GM12872 (cell line): ENCODE data around the gene CIPC.

Experiments used
- TF ChIP-seq, protein P1 (sequence below): IDR thresholded peaks from 3 replicates; pipeline ENCODE4 v1.5.1; 2011; ENCODE audit warnings: low read depth, mild to moderate bottlenecking, low read length, moderate library complexity; ENCODE audit not compliant: insufficient read depth

Gene CIPC

DNA sequence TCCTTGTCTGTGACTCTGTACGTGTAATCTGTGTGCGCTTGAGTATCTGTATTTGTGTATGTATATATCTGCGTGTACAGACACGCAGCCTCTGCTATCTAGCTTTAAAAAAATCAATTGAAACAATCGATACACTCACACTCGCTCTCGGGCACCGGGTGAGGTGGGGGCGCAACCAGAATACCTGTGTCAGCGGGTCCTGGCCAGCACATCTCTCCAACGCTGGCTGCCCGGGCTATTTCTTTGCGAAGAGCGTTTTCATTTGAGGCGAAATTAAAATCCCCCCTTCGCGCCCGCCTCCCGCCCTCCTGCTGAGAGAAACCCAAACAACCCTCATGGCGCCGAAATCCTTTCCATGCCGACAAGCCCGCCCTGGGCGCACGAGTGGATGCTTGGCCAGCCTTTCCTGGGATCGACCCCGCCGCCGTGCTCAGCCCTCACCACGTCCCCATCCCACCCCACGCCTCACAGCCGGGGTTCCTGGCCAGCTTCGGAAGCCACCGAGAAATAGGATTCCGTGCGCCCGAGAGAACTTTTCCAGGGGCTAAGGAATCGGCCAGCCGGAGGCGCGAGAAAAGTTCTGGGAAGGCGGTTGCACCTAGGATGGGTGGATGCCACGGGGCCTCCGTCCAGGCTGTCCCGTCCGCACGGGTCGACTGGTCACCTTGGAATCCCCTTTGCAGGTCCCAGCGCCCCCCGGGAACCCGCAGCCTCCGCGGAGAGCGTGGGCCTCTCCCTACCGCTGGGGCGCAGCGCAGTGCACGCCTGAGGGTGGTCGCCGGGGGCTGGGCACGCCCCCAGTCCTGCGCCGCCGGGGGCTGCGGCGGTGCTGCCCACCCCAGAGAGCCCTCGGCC lies 42.5 kb downstream of the CIPC start:
- TF ChIP-seq, protein P1, sequence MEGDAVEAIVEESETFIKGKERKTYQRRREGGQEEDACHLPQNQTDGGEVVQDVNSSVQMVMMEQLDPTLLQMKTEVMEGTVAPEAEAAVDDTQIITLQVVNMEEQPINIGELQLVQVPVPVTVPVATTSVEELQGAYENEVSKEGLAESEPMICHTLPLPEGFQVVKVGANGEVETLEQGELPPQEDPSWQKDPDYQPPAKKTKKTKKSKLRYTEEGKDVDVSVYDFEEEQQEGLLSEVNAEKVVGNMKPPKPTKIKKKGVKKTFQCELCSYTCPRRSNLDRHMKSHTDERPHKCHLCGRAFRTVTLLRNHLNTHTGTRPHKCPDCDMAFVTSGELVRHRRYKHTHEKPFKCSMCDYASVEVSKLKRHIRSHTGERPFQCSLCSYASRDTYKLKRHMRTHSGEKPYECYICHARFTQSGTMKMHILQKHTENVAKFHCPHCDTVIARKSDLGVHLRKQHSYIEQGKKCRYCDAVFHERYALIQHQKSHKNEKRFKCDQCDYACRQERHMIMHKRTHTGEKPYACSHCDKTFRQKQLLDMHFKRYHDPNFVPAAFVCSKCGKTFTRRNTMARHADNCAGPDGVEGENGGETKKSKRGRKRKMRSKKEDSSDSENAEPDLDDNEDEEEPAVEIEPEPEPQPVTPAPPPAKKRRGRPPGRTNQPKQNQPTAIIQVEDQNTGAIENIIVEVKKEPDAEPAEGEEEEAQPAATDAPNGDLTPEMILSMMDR = no peak

DNA sequence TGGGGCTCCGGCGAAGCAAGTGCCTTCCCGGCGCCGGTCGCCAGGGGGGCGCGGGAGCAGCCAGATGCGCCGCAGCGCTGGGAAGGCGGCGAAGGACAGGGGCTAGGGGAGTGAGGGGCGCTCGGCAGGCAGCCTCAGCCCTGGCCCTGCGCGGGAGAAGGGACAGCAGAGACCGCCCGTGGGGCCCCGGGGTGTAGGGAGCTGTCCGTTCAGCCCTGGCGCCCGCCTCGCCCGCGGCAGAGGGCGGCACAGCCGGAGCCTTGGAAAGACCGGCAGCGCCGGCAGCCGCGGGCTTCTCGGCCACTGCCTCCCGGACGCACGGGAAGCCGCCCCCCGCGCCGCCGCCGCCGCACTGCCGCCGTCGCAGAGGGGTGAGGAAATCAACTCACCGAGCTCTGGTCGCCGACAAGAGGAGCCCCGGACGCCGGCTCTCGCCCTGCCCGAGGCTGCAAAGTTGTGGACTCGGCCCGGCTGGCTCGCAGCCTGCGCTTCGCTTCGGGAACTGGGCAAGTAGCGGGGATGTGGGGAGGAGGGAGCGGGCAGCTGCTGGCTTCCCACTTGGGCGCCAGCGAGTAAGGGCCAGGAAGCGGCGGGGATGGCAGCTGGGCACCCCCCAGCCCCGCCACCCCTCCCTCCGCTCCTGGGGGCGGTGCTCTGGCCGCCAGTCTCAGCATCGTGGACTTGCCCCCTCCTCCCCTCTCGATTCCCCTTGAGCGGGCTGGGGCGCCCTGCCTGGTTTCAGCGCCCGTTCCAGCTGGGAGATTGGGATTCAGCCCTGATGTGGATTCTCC lies 43.4 kb downstream of the CIPC start, which contains the start of gene ZDHHC22:
Gene ZDHHC22 (minus strand): TSS at position 578 of the 791 bp plus-strand sequence. CDS start 2,053 bp downstream, outside the sequence.
- TF ChIP-seq, protein P1 = peak; percentile 45; the same call in 2 of the 3 replicates

DNA sequence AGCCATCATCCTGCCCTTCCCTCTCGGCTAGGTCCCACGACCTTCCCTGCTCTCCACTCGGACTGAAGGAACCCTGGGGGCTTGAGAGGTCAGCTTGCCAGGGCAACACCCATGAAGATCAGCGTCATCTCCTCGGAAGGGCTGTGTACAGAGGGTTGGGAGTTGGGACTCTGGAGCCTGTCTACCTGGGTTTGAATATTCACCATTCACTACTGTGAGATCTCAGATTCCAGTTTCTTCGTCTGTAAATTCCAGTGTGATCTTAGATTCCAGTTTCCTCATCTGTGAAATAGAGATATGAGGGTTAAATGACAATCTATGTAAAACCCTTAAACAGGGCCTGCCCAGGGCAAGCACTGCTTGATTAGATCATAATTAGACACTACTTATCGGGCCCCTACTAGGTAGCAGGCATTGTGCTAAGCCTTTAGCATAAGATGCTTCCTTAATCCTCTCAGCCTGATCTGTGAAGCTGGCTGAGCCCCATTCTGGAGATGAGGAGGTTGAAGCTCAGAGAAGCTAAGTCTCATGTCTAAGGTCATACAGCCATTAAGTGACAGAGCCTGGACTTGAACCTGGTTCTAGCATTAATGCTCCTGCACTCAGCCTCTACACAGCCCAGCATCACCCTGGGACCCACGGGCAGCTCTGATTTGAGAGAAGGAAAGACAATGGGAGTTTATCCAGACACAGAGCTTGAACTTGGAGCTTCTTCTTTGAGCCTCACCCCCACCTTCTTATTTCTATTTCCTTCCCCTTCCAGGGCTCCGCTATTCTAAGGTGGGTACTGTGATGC lies 44.1 kb downstream of the CIPC start:
- TF ChIP-seq, protein P1 = no peak

DNA sequence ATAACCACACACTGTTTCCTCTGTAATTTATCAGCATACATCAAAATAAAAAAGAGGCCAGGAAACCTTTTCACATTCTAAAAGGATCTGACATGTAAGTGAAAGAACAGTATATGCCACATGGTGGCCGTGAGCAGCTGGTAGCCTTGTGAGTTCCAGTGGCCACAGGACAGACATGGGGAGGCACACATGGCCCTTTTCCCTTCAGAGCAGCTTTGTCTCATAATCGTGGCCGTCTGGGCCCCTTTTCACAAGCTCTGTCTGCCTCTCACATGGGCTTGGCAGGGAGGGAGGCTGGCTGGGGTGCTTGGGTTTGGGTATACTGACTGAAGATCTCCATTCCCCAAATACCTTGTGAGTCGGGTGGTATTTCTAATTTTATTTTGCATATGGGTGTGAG lies 45.0 kb downstream of the CIPC start:
- TF ChIP-seq, protein P1 = no peak

DNA sequence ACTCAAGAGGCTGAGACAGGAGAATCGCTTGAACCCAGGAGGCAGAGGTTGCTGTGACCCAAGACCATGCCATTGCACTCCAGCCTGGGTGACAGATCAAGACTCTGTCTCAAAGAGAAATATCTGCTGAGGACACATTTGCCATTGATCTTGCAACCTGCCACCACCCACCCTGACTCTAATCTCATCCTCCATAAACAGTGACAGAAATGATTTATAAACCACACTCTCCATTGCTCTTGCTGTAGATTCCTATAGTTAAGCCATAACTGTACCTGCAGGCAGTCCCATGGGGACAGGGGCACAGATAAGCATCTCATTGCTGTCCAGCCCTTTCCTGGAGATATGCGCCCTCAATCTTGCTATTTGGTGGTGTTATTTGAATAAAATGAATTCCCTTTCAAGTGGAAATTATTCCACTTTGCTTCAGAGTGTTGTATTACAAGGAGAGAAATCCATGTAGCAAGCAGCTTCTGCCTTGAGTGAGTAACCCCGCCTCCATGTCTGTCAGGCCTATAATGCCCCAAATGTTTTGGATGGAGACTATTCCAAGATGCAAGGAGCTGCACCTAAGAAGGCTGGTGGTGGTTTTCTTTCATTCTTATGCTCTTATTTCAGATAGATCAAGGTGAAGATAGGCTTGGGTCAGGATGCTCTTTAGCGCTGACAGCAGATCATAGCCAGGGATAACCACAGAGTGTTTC lies 46.5 kb downstream of the CIPC start:
- TF ChIP-seq, protein P1 = no peak

DNA sequence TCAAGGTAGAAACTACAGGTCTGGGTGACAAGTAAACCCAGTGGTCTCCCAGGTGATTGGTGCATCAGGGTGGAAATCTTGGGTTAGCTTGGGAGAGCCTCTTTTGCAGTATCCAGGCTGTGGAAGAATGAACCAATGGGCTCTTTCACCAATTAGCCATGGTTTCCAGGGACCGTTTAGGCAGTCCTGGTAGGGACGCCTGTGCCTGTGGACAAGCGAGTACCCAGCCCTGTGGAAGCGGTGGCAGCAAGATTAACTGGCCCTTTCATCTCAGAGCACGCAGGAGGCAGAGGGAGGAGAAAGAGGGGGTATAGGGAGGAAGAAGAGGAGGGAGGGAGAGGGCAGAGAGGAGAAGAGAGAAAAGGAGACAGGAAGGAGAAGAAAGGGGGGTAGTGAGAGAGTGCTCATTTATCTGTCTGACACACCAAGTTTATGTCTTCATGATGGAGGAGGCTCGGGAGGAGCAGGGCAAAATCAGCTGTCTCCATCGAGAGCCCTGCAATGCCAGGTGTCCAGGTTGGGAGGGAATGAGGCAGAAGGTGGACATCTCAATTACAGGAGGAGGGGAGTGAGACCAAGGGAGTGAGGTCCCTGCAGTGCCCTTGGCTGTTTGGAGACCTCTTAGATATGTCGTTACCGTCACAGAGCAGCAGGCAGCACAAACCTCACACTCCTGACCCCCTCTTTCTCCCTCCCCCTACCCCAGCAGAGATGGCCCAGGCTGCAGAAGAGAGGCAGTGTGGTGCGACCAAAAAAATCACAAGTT lies 48.1 kb downstream of the CIPC start:
- TF ChIP-seq, protein P1 = no peak
